ENCODE results near the gene CNTN1.

CNTN1 gene

GRCh38 chr12:40970320-40970907, 278.2 kb downstream of the CNTN1 start:
- TF ChIP-seq ZNF274 (IDR thresholded peaks at IDR 0.05; ENCODE audit: low read depth, low read length): no peak
- no peak overlapping the region for H3K4me3 ChIP-seq (ENCODE audit: low read length)

- no peak for TF ChIP-seq ZNF274 (IDR thresholded peaks at IDR 0.05; ENCODE audit: low read depth, low read length)
Measured at GRCh38 chr12:40971911-40972310, 279.7 kb downstream of the CNTN1 start.

GRCh38 chr12:40976546-40976945, 284.3 kb downstream of the CNTN1 start:
- no peak overlapping the region for H3K4me3 ChIP-seq (ENCODE audit: low read length)
- no peak for TF ChIP-seq ZNF274 (IDR thresholded peaks at IDR 0.05; ENCODE audit: low read depth, low read length)

More at GRCh38 chr12:40971911-40972310, 279.7 kb downstream of the CNTN1 start:
- no peak overlapping the region for H3K4me3 ChIP-seq (ENCODE audit: low read length)

GRCh38 chr12:40980427-40980961, 288.3 kb downstream of the CNTN1 start:
- no peak overlapping the region for H3K4me3 ChIP-seq (ENCODE audit: low read length)
- TF ChIP-seq ZNF274 (IDR thresholded peaks at IDR 0.05; ENCODE audit: low read depth, low read length): no peak

GRCh38 chr12:40986001-40986400, 293.8 kb downstream of the CNTN1 start:
- no peak overlapping the region for H3K4me3 ChIP-seq (ENCODE audit: low read length)
- no peak for TF ChIP-seq ZNF274 (IDR thresholded peaks at IDR 0.05; ENCODE audit: low read depth, low read length)

GRCh38 chr12:40988355-40988754, 296.1 kb downstream of the CNTN1 start:
- H3K4me3 ChIP-seq (ENCODE audit: low read length): no peak overlapping the region
- TF ChIP-seq ZNF274 (IDR thresholded peaks at IDR 0.05; ENCODE audit: low read depth, low read length): no peak

GRCh38 chr12:40988824-40989223, 296.6 kb downstream of the CNTN1 start:
- TF ChIP-seq ZNF274 (IDR thresholded peaks at IDR 0.05; ENCODE audit: low read depth, low read length): no peak
- no peak overlapping the region for H3K4me3 ChIP-seq (ENCODE audit: low read length)

GRCh38 chr12:40989785-40990184, 297.5 kb downstream of the CNTN1 start:
- TF ChIP-seq ZNF274 (IDR thresholded peaks at IDR 0.05; ENCODE audit: low read depth, low read length): no peak
- H3K4me3 ChIP-seq (ENCODE audit: low read length): no peak overlapping the region

- TF ChIP-seq ZNF274 (IDR thresholded peaks at IDR 0.05; ENCODE audit: low read depth, low read length): no peak
- H3K4me3 ChIP-seq (ENCODE audit: low read length): no peak overlapping the region
Measured at GRCh38 chr12:40992158-40992557, 299.9 kb downstream of the CNTN1 start.

- TF ChIP-seq ZNF274 (IDR thresholded peaks at IDR 0.05; ENCODE audit: low read depth, low read length): no peak
- no peak overlapping the region for H3K4me3 ChIP-seq (ENCODE audit: low read length)
Measured at GRCh38 chr12:40992674-40993073, 300.4 kb downstream of the CNTN1 start.

- H3K4me3 ChIP-seq (ENCODE audit: low read length): no peak overlapping the region
- no peak for TF ChIP-seq ZNF274 (IDR thresholded peaks at IDR 0.05; ENCODE audit: low read depth, low read length)
Measured at GRCh38 chr12:40993158-40993557, 300.9 kb downstream of the CNTN1 start.

GRCh38 chr12:40996091-40996490, 303.9 kb downstream of the CNTN1 start:
- TF ChIP-seq ZNF274 (IDR thresholded peaks at IDR 0.05; ENCODE audit: low read depth, low read length): no peak
- H3K4me3 ChIP-seq (ENCODE audit: low read length): no peak overlapping the region

- no peak overlapping the region for H3K4me3 ChIP-seq (ENCODE audit: low read length)
- no peak for TF ChIP-seq ZNF274 (IDR thresholded peaks at IDR 0.05; ENCODE audit: low read depth, low read length)
Measured at GRCh38 chr12:40999210-40999609, 307.0 kb downstream of the CNTN1 start.

- H3K4me3 ChIP-seq (ENCODE audit: low read length): no peak overlapping the region
- TF ChIP-seq ZNF274 (IDR thresholded peaks at IDR 0.05; ENCODE audit: low read depth, low read length): no peak
Measured at GRCh38 chr12:41008472-41008871, 316.2 kb downstream of the CNTN1 start.

GRCh38 chr12:41011939-41012338, 319.7 kb downstream of the CNTN1 start:
- no peak for TF ChIP-seq ZNF274 (IDR thresholded peaks at IDR 0.05; ENCODE audit: low read depth, low read length)
- H3K4me3 ChIP-seq (ENCODE audit: low read length): no peak overlapping the region

All from GM08714 (cell line).